Muscle of back (tissue), 11 donors: ENCODE measurements around the gene ZKSCAN1. TPM values are rescaled to one million over a fixed set of nuclear protein-coding genes. Genes with fewer than 3 reads are reported as not detected.
A peak's percentile ranks its signal among the peaks of the same experiment; 100 is the strongest.

ENCODE experiments used
- DNase-seq, 3 donors: peaks; one replicate each; pipeline versions ENCODE4 v3.0.0 to v3.0.0-alpha.2; 2013
- polyA plus RNA-seq, 10 donors: library from polyadenylated mRNA; unstranded; fragments of 120-200 nt; gene quantifications; one replicate each; pipeline ENCODE4 v1.2.1, GENCODE V29; 2013; ENCODE audit not compliant: insufficient read length in 10 of 10

ZKSCAN1 gene
- polyA plus RNA-seq, 10 donors = 18.3 to 34.5 (median 31.2) TPM

GRCh38 chr7:100034871-100035510, 19.6 kb downstream of the ZKSCAN1 start:
- DNase-seq = no peak

GRCh38 chr7:100035876-100036275, 20.5 kb downstream of the ZKSCAN1 start:
- no peak for DNase-seq

DNA sequence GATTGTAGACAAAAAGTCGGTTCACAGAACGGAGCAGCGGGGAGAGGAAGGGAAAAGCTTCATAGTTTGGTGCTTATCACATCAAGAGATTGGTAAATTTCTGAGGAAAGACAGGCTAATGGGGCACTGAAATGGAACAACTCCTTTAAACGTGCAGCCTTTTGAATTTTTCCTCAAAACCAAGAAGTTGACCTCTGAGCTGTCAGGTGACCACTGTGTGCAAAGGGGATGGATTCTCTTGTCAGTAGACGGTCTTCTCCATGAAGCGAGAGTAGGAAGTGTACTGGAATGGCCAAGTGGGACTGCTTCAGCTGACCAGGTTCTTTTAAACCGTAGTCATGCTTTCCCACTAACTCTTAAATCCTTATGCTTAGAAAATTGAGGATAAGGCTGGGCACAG, 22.9 kb downstream of the ZKSCAN1 start:
- no peak for DNase-seq

GRCh38 chr7:100040575-100040974, 25.2 kb downstream of the ZKSCAN1 start:
- DNase-seq = no peak

- no peak for DNase-seq
Measured at GRCh38 chr7:100044718-100045117, 29.3 kb downstream of the ZKSCAN1 start.

DNA sequence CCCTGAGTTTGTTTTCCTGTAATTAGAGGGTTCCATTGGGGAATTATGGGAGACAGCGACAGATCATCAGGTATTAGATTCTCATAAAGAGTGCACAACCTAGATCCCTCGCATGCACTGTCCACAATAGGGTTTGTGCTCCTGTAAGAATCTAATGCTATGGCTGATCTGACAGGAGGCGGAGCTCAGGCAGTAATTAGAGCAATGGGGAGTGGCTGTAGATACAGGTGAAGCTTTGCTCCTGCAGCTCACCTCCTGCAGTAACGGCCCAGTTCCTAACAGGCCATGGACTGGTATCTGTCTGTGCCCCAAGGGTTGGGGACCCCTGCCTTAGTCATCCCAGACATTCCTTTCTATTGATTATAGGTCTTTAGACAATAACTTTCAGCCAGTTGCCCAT, 33.3 kb downstream of the ZKSCAN1 start:
- DNase-seq = no peak

GRCh38 chr7:100049441-100050291, 34.3 kb downstream of the ZKSCAN1 start, which contains the start of gene ZSCAN21:
TSS of gene ZSCAN21 (plus strand) at chr7:100049774. CDS start at chr7:100057007, 7,233 bp downstream.
- DNase-seq = peak; percentile 86 to 97 (median 94)

- no peak for DNase-seq
Measured at GRCh38 chr7:100051611-100052010, 36.2 kb downstream of the ZKSCAN1 start.

DNA sequence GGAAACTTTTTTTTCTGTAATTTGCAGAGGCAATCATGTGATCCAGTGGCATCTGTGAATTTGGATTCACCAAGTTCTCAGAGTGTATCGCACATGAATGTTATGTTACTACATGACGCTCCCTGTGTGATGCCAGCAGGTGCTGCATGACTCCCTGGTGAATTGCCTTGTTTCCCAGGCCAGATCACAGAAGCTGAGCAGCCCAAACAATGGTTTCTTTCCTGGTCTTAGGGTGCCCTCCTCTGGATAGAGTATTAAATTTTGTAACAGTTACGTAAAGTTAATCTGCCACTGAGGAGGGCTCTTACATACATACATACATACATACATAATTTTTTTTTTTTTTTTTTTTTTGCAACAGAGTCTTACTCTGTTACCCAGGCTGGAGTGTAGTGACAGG, 37.8 kb downstream of the ZKSCAN1 start:
- peak; percentile 58 to 73 (median 63) for DNase-seq

DNA sequence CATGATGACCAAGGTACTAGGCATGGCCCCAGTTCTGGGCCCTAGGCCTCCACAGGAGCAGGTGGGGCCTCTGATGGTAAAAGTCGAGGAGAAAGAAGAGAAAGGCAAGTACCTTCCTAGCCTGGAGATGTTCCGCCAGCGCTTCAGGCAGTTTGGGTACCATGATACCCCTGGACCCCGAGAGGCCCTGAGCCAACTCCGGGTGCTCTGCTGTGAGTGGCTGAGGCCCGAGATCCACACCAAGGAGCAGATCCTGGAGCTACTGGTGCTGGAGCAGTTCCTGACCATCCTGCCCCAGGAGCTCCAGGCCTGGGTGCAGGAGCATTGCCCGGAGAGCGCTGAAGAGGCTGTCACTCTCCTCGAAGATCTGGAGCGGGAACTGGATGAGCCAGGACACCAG, 41.6 kb downstream of the ZKSCAN1 start:
- DNase-seq = no peak

DNA sequence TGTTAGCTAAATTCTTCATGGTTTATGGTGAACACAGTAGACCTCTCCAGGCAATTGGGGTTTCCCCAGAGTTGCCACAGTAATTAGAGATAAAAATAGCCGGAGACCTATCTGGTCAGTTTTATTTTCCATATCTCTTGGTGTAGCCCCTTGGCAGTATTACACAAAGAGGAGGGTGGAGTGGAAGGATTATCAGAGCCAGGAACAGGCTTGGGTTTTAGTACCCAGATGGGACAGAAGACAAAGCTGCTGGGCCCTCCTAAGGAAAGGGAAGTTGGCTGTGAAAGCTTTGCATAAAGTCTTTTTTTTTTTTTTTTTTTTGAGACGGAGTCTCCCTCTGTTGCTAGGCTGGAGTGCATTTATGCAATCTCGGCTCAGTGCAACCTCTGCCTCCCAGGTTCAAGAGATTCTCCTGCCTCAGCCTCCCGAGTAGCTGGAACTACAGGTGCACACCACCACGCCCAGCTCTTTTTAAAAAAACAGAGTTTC, 43.9 kb downstream of the ZKSCAN1 start:
- DNase-seq = no peak

DNA sequence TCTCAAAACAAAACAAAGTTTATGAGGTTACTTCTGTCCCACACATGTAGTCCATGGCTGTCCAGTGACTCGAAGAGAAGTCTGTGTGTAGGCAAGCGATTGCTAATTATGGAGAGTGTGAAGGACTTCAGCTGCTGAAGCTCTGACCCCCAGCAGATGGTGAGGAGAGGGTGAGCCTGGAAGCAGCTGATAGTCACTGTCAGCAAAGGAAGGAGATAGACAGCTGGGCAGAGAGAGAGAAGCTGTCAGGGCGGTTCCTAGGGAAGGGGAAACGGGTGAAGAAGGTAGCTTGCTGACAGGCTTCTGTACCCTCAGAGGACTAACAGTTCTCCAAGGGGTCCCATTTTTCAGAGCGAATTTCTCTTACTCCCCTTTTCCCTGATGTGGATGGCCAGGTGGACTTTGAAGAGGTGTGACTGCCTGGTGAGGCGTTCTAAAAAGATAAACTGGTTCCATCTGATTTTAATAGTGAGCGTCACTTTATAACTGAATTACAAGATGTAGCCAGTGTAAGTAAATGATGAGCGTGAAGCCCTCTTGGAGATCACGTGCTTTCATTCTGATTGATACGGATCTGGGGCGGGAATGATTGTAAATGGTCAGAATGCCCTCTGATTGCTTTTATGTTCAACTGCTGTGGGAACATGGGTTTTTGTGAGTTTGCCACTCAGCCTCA, 46.3 kb downstream of the ZKSCAN1 start:
- DNase-seq = peak in 2 of 3 donors; percentile 14 to 38

GRCh38 chr7:100063376-100063775, 48.0 kb downstream of the ZKSCAN1 start:
- no peak for DNase-seq

GRCh38 chr7:100064162-100064561, 48.8 kb downstream of the ZKSCAN1 start:
- DNase-seq = no peak

- DNase-seq = peak in 1 of 3 donors; percentile 36
Measured at GRCh38 chr7:100065452-100066186, 50.2 kb downstream of the ZKSCAN1 start.

DNA sequence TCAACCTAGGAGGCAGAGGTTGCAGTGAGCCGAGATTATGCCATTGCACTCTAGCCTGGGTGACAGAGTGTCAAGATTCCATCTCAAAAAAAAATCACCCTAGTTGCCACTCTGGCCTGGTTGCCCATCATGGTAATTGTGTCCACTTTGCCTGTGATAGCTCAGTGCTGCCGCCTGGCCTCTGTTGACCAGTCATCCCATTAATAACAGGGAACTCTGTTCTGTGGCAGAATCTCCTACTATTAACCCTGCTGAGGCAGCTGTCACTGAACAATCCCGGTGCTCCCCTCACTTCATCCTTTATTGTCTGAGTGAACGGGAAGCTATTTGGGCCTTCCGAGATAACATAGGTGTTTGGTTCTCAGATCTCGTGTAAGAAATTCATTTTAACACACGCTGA, 51.6 kb downstream of the ZKSCAN1 start:
- DNase-seq = no peak

GRCh38 chr7:100069991-100070390, 54.6 kb downstream of the ZKSCAN1 start:
- DNase-seq = no peak

- DNase-seq = no peak
Measured at GRCh38 chr7:100071018-100071723, 55.8 kb downstream of the ZKSCAN1 start.

DNA sequence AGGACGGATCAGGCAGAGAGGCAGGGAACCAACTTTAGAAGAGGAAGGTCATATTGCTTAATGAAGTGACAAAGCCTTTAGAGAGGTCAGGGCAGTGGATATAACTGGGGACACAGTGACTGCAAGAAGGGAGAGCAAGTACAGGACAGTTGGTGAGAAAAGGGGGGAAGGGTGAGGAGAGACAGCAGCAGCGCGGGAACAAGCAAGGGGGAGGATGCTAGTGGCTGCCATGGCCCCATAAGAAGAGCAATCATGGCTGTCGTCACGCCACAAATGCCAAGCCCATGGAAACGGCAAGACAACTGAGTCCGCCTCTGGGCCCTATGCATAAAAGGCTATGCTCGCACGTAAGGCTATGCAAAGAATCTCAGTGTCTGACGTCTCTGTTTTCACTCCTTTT, 57.1 kb downstream of the ZKSCAN1 start:
- no peak for DNase-seq

- no peak for DNase-seq
Measured at GRCh38 chr7:100074841-100075240, 59.4 kb downstream of the ZKSCAN1 start.

- no peak for DNase-seq
Measured at GRCh38 chr7:100075418-100075817, 60.0 kb downstream of the ZKSCAN1 start.
